ENCODE data around the gene ACER2.
"Not testable (repeated sequence)": the region's sequence is repeated elsewhere in the genome, so short reads cannot be mapped to it uniquely, and the experiment has no call there.

The ACER2 gene

GRCh38 chr9:19408693-19409400 lies at the start of gene ACER2:
ACER2 (plus strand) TSS chr9:19409009; CDS start chr9:19409085, 76 bp downstream.
- DNase-seq, result peak; percentile 53

DNA sequence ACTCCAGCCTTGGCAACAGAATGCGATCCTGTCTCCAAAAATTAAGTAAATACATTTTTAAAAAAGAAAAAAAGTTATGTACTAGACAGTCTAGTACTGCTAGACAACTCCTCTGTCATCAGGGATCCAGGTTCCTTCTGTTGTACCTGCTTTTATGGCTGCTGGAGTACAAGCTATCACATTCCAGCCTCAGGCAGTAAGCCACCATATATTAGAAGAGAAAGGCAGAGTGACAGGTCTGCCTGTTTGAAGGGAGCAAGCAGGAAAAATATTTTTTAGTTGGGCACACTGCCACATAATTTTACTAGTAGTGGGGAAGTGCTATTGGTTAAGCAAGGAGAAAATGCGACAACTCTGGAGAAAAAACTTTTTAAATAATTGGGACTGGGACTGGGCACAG lies 39.7 kb upstream of the ACER2 start:
- DNase-seq, result no peak

DNA sequence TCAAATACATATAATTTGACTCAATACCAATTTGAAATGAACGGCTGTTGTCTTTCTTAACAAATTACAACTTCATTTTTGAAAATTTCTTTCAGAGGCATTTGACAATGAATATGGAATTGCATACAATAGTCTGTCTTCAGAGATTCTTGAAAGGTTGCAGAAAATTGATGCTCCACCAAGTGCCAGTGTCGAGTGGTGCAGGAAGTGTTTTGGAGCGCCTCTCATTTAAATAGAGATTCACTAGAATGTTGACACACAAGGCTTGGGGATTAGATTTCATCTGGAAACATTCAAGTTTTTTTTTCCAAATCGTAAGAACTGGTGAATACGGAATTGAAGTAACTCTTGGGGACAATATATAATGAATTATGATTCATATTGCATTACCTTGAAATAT lies 36.9 kb upstream of the ACER2 start:
- no peak for DNase-seq

DNA sequence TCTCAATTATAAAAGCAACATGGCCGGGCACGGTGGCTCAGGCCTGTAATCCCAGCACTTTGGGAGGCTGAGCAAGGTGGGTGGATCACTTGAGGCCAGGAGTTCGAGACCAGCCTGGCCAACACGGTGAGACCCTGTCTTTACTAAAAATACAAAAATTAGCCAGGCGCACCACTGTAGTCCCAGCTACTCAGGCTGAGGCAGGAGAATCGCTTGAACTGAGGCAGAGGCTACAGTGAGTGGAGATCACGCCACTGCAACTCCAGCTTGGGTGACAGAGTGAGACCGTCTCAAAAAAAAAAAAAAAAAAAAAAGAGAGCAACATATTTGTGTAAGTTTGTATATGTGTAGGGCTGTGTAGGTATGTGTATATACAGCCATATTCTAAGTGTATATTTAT lies 36.2 kb upstream of the ACER2 start:
- DNase-seq, result no peak

DNA sequence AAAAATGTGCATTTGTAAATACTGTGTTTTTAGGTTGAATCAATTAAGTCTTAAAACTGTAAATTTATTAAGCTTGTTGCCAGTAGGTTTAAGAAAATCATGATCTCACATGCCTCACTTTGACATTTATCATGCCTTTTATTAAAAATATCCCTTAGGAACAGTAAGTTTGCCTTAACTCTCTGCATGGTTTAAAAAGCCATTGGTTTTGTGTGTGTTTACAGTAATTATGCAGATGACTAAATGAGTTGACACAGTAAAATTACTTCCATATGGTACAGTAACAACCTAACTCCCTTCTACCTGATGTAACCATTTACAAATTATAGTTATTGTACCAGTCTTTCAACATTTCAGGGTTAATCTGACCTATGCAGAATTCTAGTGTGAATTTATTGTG lies 35.3 kb upstream of the ACER2 start:
- no peak for DNase-seq

- DNase-seq, result no peak
Measured at GRCh38 chr9:19375538-19375937, 33.3 kb upstream of the ACER2 start.

DNA sequence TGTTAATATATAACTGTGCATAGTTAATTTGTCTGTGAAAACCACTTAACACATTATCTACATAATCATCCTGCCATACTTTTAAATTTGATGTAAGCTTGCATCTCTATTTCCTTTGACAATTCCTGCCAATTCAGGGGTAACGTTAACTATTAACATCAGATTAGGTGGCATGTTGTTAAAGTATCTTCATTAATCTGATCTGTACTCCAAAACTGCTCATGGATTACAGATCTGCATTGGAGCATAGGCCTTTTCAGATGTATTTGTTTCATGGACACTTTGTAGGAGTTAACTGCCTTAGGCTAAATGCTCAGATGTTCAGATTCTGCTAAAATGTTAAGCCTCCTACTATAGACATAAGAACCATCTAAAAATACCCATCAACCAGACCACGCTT lies 31.9 kb upstream of the ACER2 start:
- DNase-seq, result no peak

- no peak for DNase-seq
Measured at GRCh38 chr9:19378164-19378563, 30.6 kb upstream of the ACER2 start.

DNA sequence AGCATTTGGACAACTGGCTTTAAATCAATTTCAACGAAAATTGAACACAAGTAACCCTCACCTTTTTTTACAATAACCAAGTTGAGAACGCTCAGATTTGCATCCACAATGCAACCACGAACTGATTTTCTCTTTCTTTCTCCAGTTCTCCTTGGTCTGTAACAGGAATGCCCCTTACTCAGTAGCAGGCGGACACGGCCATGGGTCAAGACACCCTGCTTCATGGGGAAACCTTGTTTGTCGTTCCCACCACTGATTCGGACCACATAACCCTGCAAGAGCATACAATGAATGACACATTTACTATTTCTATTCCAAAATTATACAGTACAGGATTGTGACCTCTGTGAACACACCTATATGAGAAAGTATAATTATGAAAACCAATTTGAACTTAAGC lies 30.2 kb upstream of the ACER2 start:
- no peak for DNase-seq

DNA sequence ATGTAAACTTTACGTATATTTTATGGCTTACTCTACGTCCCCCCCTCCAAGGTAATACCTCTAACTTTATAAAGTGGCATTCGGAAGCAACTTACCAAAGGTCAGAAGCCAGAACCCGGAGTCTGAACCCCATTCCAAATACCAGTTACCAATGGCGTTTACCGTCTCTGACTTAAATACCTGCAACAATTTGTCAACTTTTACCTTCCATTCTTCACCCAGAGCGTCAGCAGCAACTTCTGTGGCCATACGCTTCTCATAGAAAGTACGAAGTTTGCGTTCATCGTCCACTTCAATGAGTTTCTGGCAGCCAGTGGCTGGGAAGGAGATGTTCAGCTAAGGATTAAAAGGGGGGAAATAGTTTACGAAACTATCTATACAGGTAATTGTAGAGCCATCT lies 29.5 kb upstream of the ACER2 start:
- no peak for DNase-seq

DNA sequence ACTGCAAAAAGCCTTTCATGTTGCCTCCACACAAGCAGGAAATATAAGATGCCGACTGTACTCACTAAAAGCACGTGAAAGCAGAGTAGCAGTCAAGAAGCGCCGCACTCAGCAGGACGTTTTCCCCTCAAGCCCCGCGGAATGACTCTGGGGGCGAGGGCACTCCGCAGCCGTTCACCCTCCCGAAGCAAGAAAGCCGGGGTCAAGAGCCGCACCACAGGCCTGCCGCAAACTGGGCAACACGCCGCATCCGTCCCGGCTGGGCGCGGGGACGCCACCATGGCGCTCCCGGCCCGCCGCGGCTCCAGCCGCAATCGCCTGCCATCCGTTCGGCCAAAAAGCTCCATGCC lies 29.1 kb upstream of the ACER2 start:
- DNase-seq, result no peak

DNA sequence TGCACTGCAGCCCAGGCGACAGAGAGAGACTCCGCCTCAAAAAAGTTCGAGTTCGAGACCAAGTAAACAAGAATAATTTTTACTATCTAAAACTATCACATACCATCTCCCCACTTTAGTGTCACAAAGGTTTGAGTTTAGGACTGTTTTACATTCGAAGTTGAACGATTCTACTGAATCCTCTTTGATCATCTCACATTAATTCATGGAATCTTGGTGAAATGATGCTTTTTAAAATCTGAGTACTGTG lies 28.1 kb upstream of the ACER2 start:
- DNase-seq, result no peak

- no peak for DNase-seq
Measured at GRCh38 chr9:19381656-19382055, 27.2 kb upstream of the ACER2 start.

GRCh38 chr9:19385212-19385611 lies 23.6 kb upstream of the ACER2 start:
- DNase-seq, result not testable (repeated sequence)

DNA sequence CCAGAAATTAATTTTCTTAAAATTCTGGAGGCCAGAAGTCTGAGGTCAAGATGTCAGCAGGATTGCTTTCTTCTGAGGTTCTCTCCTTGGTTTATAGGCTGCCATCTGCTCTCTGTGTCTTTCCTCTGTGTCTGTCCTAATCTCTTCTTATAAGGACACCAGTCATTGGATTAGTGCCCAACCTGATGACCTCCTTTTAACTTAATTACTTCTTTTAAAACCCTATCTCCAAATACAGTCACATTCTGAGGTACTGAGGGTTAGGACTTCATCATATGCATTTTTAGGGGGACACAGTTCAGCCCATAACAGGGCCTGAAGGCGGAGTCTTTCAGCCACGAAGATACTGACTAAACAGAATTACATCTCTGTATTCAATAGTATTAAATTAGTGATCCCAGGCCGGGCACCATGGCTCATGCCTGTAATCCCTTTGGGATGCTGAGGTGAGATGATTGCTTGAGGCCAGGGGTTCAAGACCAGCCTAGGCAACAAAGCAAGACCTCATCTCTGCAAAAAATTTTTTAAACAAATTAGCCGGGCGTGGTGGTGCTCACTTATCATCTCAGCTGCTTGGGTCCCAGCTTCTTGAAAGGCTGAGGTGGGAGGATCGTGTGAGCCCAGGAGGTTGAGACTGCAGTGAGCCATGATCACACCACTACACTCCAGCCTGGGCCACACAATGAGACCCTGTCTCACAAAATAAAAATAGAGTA lies 22.9 kb upstream of the ACER2 start:
- DNase-seq, result no peak

DNA sequence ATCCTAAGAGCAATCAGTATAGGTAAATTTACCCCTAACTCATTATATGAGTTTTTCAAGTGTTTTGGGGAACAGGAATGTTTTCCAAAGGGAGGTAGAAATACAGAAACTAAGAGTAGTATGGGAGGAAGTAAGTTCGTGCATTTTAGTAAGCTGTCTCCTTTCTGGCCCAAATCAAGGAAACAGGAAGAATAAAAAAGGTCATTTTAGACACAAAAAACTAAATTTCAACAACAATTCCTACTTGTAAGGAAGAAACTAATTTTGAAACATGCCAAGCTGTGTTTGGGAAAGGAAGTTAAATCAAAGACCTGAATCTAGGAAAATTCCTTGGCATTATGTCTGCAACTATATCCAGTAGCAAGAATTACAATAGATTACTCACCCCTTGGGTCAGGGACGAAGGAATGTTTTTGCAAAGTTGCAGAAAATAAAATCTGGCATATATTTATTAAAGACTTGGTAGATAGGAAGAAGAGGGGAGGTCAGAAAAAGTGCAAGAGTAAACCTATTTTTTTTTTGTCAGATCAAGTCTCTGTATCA lies 22.2 kb upstream of the ACER2 start:
- DNase-seq, result no peak

GRCh38 chr9:19387317-19387716 lies 21.5 kb upstream of the ACER2 start:
- DNase-seq, result no peak

GRCh38 chr9:19389539-19389938 lies 19.3 kb upstream of the ACER2 start:
- DNase-seq, result not testable (repeated sequence)

- no peak for DNase-seq
Measured at GRCh38 chr9:19397845-19398244, 11.0 kb upstream of the ACER2 start.

DNA sequence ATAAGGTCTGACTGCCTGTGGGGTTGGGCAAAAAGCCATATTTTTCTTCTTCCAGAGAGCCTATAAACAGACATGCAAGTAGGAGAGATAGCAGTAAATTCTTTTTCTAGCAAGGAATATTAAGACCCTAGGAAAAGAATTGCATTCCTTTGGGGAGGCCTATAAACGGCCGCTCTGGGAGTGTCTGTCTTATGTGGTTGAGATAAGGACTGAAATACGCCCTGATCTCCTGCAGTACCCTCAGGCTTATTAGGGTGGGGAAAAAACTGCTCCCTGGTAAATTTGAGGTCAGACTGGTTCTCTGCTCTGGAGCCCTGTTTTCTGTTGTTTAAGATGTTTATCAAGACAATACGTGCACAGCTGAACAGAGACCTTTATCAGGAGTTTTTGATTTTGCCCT lies 5.6 kb upstream of the ACER2 start:
- not testable (repeated sequence) for DNase-seq

DNA sequence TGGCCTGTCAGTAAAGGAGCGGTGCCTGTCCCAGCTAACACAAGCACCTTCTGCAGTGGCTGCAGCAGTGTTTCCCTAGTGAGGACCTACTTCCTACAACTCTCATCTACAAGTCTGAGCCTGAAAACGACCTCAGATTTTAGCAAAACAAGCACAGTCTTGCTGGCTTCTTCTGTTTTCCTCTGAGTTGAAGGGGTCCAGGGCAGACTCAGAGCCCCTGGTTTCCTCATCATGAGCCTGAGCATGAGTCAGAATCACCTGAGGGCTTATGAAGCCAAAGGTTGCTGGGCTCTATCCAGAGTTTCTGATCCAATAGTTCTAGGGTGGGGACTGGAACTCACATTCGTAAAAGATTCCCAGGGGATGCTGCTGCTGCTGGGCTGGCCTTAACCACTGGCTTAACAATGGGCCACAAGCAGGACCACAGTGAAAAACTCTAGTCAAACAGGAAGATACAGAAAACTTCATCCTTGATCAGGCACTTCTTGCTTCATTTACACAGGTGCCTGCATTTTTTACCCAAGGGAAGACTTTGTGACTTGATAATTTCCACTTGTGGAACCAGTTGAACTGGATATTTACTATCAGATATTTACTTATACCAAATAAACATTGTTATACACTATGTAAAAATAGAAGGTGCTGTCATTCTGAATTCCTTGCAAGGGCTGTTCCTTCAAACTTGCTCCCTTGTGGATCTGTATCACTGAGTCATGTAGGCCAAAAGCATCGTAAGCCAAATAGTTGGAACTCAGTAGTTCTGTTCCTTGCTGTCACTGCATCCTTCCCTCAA lies 4.3 kb upstream of the ACER2 start:
- no peak for DNase-seq

GRCh38 chr9:19405771-19406170 lies 3.0 kb upstream of the ACER2 start:
- DNase-seq, result no peak

- no peak for DNase-seq
Measured at GRCh38 chr9:19408316-19408692, 505 bp upstream of the ACER2 start.
